WTC11 (cell line): Measurements from ENCODE around the gene RBM19. TPM values are rescaled to one million over a fixed set of nuclear protein-coding genes. Genes with fewer than 3 reads are reported as not detected.

Source experiments
- ATAC-seq: fragments of 200-7000 bp; cut with Tn5 transposase; 2 replicates; pipeline ENCODE4 v1.10.0; 2021; ENCODE audit warnings: mild to moderate bottlenecking, moderate library complexity
- CTCF ChIA-PET: fragments of 300-600 bp; sonication (Branson Sonifier 250); formaldehyde crosslinking; loops from one replicate; lab custom pipeline; 2021; ENCODE audit warnings: antibody characterized with exemption; lab: Charles Lee
- POLR2A ChIA-PET: fragments of 350-600 bp; sonication (Branson Sonifier 250); formaldehyde crosslinking; loops from one replicate; lab custom pipeline; 2021; ENCODE audit warnings: antibody characterized with exemption; lab: Charles Lee
- DNase-seq: peaks from one replicate; pipeline ENCODE4 v3.0.0; 2021; ENCODE audit warnings: low spot score
- H3K27ac Mint-ChIP-seq: 2 replicates; pipeline ENCODE4 v1.8.0; 2021; ENCODE audit warnings: mixed read lengths
- H3K27me3 Mint-ChIP-seq: 2 replicates; pipeline ENCODE4 v1.8.0; 2021; ENCODE audit warnings: low read depth, mild to moderate bottlenecking, moderate library complexity, mixed read lengths
- H3K36me3 Mint-ChIP-seq: 2 replicates; pipeline ENCODE4 v1.8.0; 2021; ENCODE audit warnings: mixed read lengths
- H3K4me1 Mint-ChIP-seq: 2 replicates; pipeline ENCODE4 v1.8.0; 2022; ENCODE audit warnings: mixed read lengths
- H3K4me3 Mint-ChIP-seq: 2 replicates; pipeline ENCODE4 v1.8.0; 2021; ENCODE audit warnings: mild to moderate bottlenecking, moderate library complexity, mixed read lengths
- H3K9me3 Mint-ChIP-seq: 2 replicates; pipeline ENCODE4 v1.8.0; 2021; ENCODE audit warnings: mixed read lengths
- E2F5 ChIP-seq: sonication (generic); formaldehyde crosslinking; IDR thresholded peaks from 2 replicates; pipeline ENCODE4 v1.8.1; 2022; ENCODE audit warnings: mild to moderate bottlenecking, moderate library complexity, missing genetic modification reagents
- ELF4 ChIP-seq: sonication (generic); formaldehyde crosslinking; IDR thresholded peaks from 2 replicates; pipeline ENCODE4 v1.8.1; 2022; ENCODE audit warnings: low read depth, mild to moderate bottlenecking, moderate library complexity, missing genetic modification reagents
- ETV6 ChIP-seq: sonication (generic); formaldehyde crosslinking; IDR thresholded peaks from 2 replicates; pipeline ENCODE4 v1.8.1; 2022; ENCODE audit warnings: mild to moderate bottlenecking, missing genetic modification reagents
- FOXJ3 ChIP-seq: sonication (generic); formaldehyde crosslinking; IDR thresholded peaks from 2 replicates; pipeline ENCODE4 v1.9.0; 2021; ENCODE audit warnings: missing genetic modification reagents, mild to moderate bottlenecking, borderline replicate concordance
- FOXP1 ChIP-seq: sonication (generic); formaldehyde crosslinking; IDR thresholded peaks from 2 replicates; pipeline ENCODE4 v1.8.0; 2022; ENCODE audit warnings: missing genetic modification reagents, mild to moderate bottlenecking, moderate library complexity, borderline replicate concordance
- GABPB1 ChIP-seq: sonication (generic); formaldehyde crosslinking; IDR thresholded peaks from 2 replicates; pipeline ENCODE4 v1.8.1; 2023; ENCODE audit warnings: mild to moderate bottlenecking, missing genetic modification reagents
- IRF2 ChIP-seq: sonication (generic); formaldehyde crosslinking; IDR thresholded peaks from 2 replicates; pipeline ENCODE4 v1.8.0; 2022; ENCODE audit warnings: low read depth, missing genetic modification reagents, borderline replicate concordance
- NFYB ChIP-seq: sonication (generic); formaldehyde crosslinking; conservative IDR thresholded peaks from 2 replicates; pipeline ENCODE4 v1.8.0; 2022; ENCODE audit warnings: low read depth, missing genetic modification reagents
- OVOL2 ChIP-seq: fragments of 250-450 bp; sonication (Bioruptor Pico); IDR thresholded peaks from 2 replicates; pipeline ENCODE4 v1.9.0; 2021; ENCODE audit warnings: mild to moderate bottlenecking, borderline replicate concordance
- RORB ChIP-seq: fragments of 250-450 bp; sonication (Bioruptor Pico); IDR thresholded peaks from 2 replicates; pipeline ENCODE4 v1.9.0; 2021; ENCODE audit warnings: mild to moderate bottlenecking
- TEAD1 ChIP-seq: sonication (generic); formaldehyde crosslinking; IDR thresholded peaks from 2 replicates; pipeline ENCODE4 v1.8.0; 2022; ENCODE audit warnings: mild to moderate bottlenecking, missing genetic modification reagents
- USF1 ChIP-seq: sonication (generic); formaldehyde crosslinking; IDR thresholded peaks from 2 replicates; pipeline ENCODE4 v1.8.0; 2022; ENCODE audit warnings: mild to moderate bottlenecking, missing genetic modification reagents
- ZBTB21 ChIP-seq: sonication (generic); formaldehyde crosslinking; IDR thresholded peaks from 2 replicates; pipeline ENCODE4 v1.8.1; 2023; ENCODE audit warnings: mild to moderate bottlenecking, missing genetic modification reagents, borderline replicate concordance
- ZBTB43 ChIP-seq: sonication (generic); formaldehyde crosslinking; IDR thresholded peaks from 2 replicates; pipeline ENCODE4 v1.8.1; 2023; ENCODE audit warnings: mild to moderate bottlenecking, missing genetic modification reagents
- ZMAT4 ChIP-seq: fragments of 250-450 bp; sonication (Bioruptor Pico); IDR thresholded peaks from 2 replicates; pipeline ENCODE4 v1.9.0; 2021; ENCODE audit warnings: mild to moderate bottlenecking
- ZNF532 ChIP-seq: fragments of 250-450 bp; sonication (Bioruptor Pico); IDR thresholded peaks from 2 replicates; pipeline ENCODE4 v1.9.0; 2021; ENCODE audit warnings: mild to moderate bottlenecking, borderline replicate concordance
- ZNF671 ChIP-seq: fragments of 250-450 bp; sonication (Bioruptor Pico); IDR thresholded peaks from 2 replicates; pipeline ENCODE4 v1.8.0; 2021; ENCODE audit warnings: mild to moderate bottlenecking
- total RNA-seq: library from RNA; stranded (reverse); gene quantifications from 3 replicates; pipeline ENCODE4 v1.2.3, GENCODE V29; 2021
- TF ChIP-seq, protein P1 (sequence below): sonication (generic); formaldehyde crosslinking; IDR thresholded peaks from 2 replicates; pipeline ENCODE4 v1.8.1; 2022; ENCODE audit warnings: missing genetic modification reagents, borderline replicate concordance

Gene RBM19
- total RNA-seq, 1 experiment from 2014 or later: 60.1 TPM

DNA sequence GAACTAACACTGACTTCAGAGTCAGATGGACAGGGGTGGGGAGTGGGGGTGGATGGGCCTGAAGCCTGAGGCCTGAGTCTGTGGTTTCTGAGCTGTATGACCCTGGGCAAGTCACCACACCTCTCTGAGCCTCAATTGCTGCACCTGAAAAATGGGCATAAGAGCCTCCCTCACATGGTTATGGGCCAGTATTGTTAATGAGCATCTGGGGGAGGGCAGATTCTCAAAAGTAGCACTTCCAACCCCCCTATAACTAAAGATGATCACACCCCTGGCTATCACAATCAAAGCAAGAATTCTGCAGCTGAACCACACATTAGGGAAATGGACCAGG is 168.6 kb downstream of the RBM19 start:
- Mint-ChIP-seq H3K27me3 (peaks cover 4% of the 10 kb centered on the region; the same call in 1 of the 2 replicates), H3K4me3 (no peak overlapping the region), H3K27ac (no peak overlapping the region), H3K4me1 (no peaks in the 10 kb centered on the region), H3K36me3 (no peaks in the 10 kb centered on the region), H3K9me3 (no peaks in the 10 kb centered on the region)
- ChIA-PET POLR2A (no interaction called here), CTCF (interaction anchor here (0.7 to 3.2 kb wide), 5 partner anchors 11 to 372 kb away, joined by 3 to 14 read pairs (median 5); no protein-coding TSS in a partner anchor)
- DNase-seq (no peak), ATAC-seq (no peak)
- TF ChIP-seq USF1 (CRISPR knock-in tag) (no peak), OVOL2 (no peak), ELF4 (CRISPR knock-in tag) (no peak), ZNF671 (no peak), ZNF532 (no peak)

DNA sequence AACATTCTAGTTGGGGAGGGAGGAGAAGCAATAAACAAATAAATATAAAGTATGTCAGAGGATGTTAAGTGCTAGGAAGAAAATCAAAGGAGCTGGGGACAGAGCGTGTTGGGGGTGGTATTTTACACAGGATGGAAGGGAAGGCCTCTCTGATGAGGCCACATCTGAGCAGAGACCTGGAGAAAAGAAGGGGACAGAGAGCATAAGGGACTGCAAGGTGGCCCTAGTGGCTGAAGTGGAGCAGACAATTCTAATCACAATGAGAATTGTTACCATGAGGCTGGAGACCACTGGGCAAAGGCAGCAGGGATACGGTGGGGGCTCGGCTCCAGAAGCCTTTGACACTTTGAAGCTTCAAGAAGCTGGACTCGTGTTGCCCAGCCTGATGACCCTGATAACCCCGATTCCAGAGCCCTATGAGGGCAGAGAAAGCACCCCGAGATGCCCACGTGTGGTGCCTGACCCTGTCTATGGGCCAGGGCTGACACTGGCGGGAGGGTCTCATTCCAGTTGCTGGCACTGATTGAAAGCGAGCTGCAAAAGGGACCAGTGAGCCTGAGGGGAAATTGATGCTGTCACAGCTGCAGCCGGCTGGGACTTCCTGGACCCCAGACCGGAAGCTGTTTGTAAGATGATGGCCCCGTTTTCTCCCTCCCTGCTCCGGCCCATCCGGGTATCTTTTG is 169.1 kb downstream of the RBM19 start:
- no peak for TF ChIP-seq FOXJ3 (CRISPR knock-in tag)
- TF ChIP-seq ZMAT4 (CRISPR knock-in tag): no peak
- no peak for TF ChIP-seq ETV6 (CRISPR knock-in tag)
- TF ChIP-seq E2F5 (CRISPR knock-in tag): no peak
- TF ChIP-seq ZBTB21 (CRISPR knock-in tag): no peak
- no peak for TF ChIP-seq FOXP1 (CRISPR knock-in tag)
- TF ChIP-seq, all 79 proteins: peak for 0
- CTCF ChIA-PET: interaction anchor here (2.1 to 3.2 kb wide), 3 partner anchors 22 to 335 kb away, joined by 5 to 14 read pairs (median 9); no protein-coding TSS in a partner anchor
- Mint-ChIP-seq H3K9me3 (no peaks in the 10 kb centered on the region), H3K27ac (no peak overlapping the region), H3K4me3 (no peak overlapping the region), H3K27me3 (peaks cover 4% of the 10 kb centered on the region; the same call in 1 of the 2 replicates), H3K36me3 (no peaks in the 10 kb centered on the region), H3K4me1 (no peaks in the 10 kb centered on the region)
- ATAC-seq: no peak; the same call in 1 of the 2 replicates
- no peak for DNase-seq
- POLR2A ChIA-PET: no interaction called here

GRCh38 chr12:113796066-113796827 is 169.9 kb downstream of the RBM19 start:
- no peaks in the 10 kb centered on the region for H3K9me3 Mint-ChIP-seq
- CTCF ChIA-PET: no interaction called here
- POLR2A ChIA-PET: no interaction called here
- ATAC-seq (no peak), DNase-seq (no peak)
- no peaks in the 10 kb centered on the region for H3K4me1 Mint-ChIP-seq
- H3K27me3 Mint-ChIP-seq: peaks cover 4% of the 10 kb centered on the region; the same call in 1 of the 2 replicates
- no peak overlapping the region for H3K27ac Mint-ChIP-seq
- no peaks in the 10 kb centered on the region for H3K36me3 Mint-ChIP-seq
- H3K4me3 Mint-ChIP-seq: no peak overlapping the region
- no peak for TF ChIP-seq RORB (CRISPR knock-in tag)
- no peak for TF ChIP-seq IRF2 (CRISPR knock-in tag)
- no peak for TF ChIP-seq TEAD1 (CRISPR knock-in tag)
- TF ChIP-seq, protein P1, sequence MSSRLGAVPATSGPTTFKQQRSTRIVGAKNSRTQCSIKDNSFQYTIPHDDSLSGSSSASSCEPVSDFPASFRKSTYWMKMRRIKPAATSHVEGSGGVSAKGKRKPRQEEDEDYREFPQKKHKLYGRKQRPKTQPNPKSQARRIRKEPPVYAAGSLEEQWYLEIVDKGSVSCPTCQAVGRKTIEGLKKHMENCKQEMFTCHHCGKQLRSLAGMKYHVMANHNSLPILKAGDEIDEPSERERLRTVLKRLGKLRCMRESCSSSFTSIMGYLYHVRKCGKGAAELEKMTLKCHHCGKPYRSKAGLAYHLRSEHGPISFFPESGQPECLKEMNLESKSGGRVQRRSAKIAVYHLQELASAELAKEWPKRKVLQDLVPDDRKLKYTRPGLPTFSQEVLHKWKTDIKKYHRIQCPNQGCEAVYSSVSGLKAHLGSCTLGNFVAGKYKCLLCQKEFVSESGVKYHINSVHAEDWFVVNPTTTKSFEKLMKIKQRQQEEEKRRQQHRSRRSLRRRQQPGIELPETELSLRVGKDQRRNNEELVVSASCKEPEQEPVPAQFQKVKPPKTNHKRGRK (CRISPR knock-in tag): no peak
- no peak for TF ChIP-seq ZMAT4 (CRISPR knock-in tag)
- TF ChIP-seq NFYB: no peak
- TF ChIP-seq GABPB1: no peak
- TF ChIP-seq E2F5 (CRISPR knock-in tag): no peak
- TF ChIP-seq ZBTB43 (CRISPR knock-in tag): no peak
